Activated naive CD4-positive, alpha-beta T cell treated with anti-CD3 and anti-CD28 coated beads for 36 hours (primary cell): Measurements from ENCODE around the gene RNF175. TPM values are rescaled to one million over a fixed set of nuclear protein-coding genes. Genes with fewer than 3 reads are reported as not detected.

Experiments
- CTCF ChIA-PET: fragments of 350-600 bp; sonication (Branson Sonifier 250); formaldehyde crosslinking; loops from one replicate; lab custom pipeline; 2021; ENCODE audit warnings: antibody characterized with exemption; lab: Charles Lee
- DNase-seq: peaks from one replicate; pipeline ENCODE4 v3.0.0-alpha.2; 2020
- H3K27ac Mint-ChIP-seq: one replicate; pipeline ENCODE4 v1.8.0; 2021; ENCODE audit warnings: mild to moderate bottlenecking, mixed read lengths
- H3K27me3 Mint-ChIP-seq: one replicate; pipeline ENCODE4 v1.8.0; 2021; ENCODE audit warnings: low read depth, mixed read lengths
- H3K36me3 Mint-ChIP-seq: one replicate; pipeline ENCODE4 v1.8.0; 2021; ENCODE audit warnings: low read depth, mixed read lengths
- H3K4me1 Mint-ChIP-seq: one replicate; pipeline ENCODE4 v1.8.0; 2021; ENCODE audit warnings: low read depth, mixed read lengths
- H3K4me3 Mint-ChIP-seq: one replicate; pipeline ENCODE4 v1.8.0; 2021; ENCODE audit warnings: mild to moderate bottlenecking, moderate library complexity, mixed read lengths
- H3K9me3 Mint-ChIP-seq: one replicate; pipeline ENCODE4 v1.8.0; 2021; ENCODE audit warnings: mixed read lengths
- intact Hi-C: fragments of 100-400 bp; cut with micrococcal nuclease; formaldehyde crosslinking; loops from one replicate; pipeline ENCODE4 v1.15.1; 2023
- total RNA-seq, 2 experiments: library from RNA; stranded (reverse); gene quantifications; one replicate each; pipeline ENCODE4 v1.2.3, GENCODE V29; 2021

The RNF175 gene
- total RNA-seq, 2 experiments from 2014 or later, result 1.4 to 1.5 TPM

- Mint-ChIP-seq H3K27ac (no peak overlapping the region), H3K9me3 (peaks cover 4% of the 10 kb centered on the region), H3K4me3 (no peak overlapping the region), H3K27me3 (peaks cover 36% of the 10 kb centered on the region), H3K36me3 (peaks cover 2% of the 10 kb centered on the region), H3K4me1 (peaks cover 1% of the 10 kb centered on the region)
- intact Hi-C loops, result no loop called here
- no peak for DNase-seq
- CTCF ChIA-PET, result interaction anchor here (0.6 to 1.3 kb wide), 2 partner anchors 13 to 472 kb away, joined by 4 read pairs; no protein-coding TSS in a partner anchor
Measured at GRCh38 chr4:153782581-153782980, 22.8 kb upstream of the RNF175 start.

- CTCF ChIA-PET, result interaction anchor here (1.0 to 1.6 kb wide), 3 partner anchors 10 to 718 kb away, joined by 3 to 4 read pairs (median 3); no protein-coding TSS in a partner anchor
- Mint-ChIP-seq H3K27me3 (peaks cover 29% of the 10 kb centered on the region), H3K4me3 (no peak overlapping the region), H3K27ac (no peak overlapping the region), H3K36me3 (peaks cover 2% of the 10 kb centered on the region), H3K9me3 (peaks cover 4% of the 10 kb centered on the region), H3K4me1 (no peaks in the 10 kb centered on the region)
- DNase-seq, result no peak
- intact Hi-C loops, result no loop called here
Measured at GRCh38 chr4:153781717-153782416, 22.0 kb upstream of the RNF175 start.

GRCh38 chr4:153781280-153781679 lies 21.5 kb upstream of the RNF175 start:
- Mint-ChIP-seq H3K4me3 (no peak overlapping the region), H3K9me3 (peaks cover 4% of the 10 kb centered on the region)
- DNase-seq, result no peak

GRCh38 chr4:153780876-153781275 lies 21.1 kb upstream of the RNF175 start:
- Mint-ChIP-seq H3K9me3 (peaks cover 4% of the 10 kb centered on the region), H3K4me1 (no peaks in the 10 kb centered on the region), H3K27me3 (peaks cover 22% of the 10 kb centered on the region), H3K27ac (no peak overlapping the region), H3K36me3 (peaks cover 2% of the 10 kb centered on the region), H3K4me3 (no peak overlapping the region)
- DNase-seq, result no peak
- CTCF ChIA-PET, result interaction anchor here (0.6 to 1.6 kb wide), 3 partner anchors 11 to 1037 kb away, joined by 3 read pairs; no protein-coding TSS in a partner anchor
- intact Hi-C loops, result no loop called here

More at GRCh38 chr4:153781280-153781679, 21.5 kb upstream of the RNF175 start:
- intact Hi-C loops, result no loop called here
- H3K4me1 Mint-ChIP-seq, result no peaks in the 10 kb centered on the region
- CTCF ChIA-PET, result interaction anchor here (0.6 to 1.6 kb wide), 3 partner anchors 11 to 1036 kb away, joined by 3 read pairs; no protein-coding TSS in a partner anchor
- H3K36me3 Mint-ChIP-seq, result peaks cover 2% of the 10 kb centered on the region
- no peak overlapping the region for H3K27ac Mint-ChIP-seq
- peaks cover 25% of the 10 kb centered on the region for H3K27me3 Mint-ChIP-seq

- DNase-seq, result no peak
- peaks cover 20% of the 10 kb centered on the region for H3K27me3 Mint-ChIP-seq
- no peaks in the 10 kb centered on the region for H3K4me1 Mint-ChIP-seq
- no peak overlapping the region for H3K27ac Mint-ChIP-seq
- H3K9me3 Mint-ChIP-seq, result peaks cover 4% of the 10 kb centered on the region
- CTCF ChIA-PET, result interaction anchor here (1.6 kb wide), 1 partner anchor 12 kb away, joined by 3 read pairs; no protein-coding TSS in a partner anchor
- peaks cover 2% of the 10 kb centered on the region for H3K36me3 Mint-ChIP-seq
- intact Hi-C loops, result no loop called here
- H3K4me3 Mint-ChIP-seq, result no peak overlapping the region
Measured at GRCh38 chr4:153780221-153780620, 20.4 kb upstream of the RNF175 start.

- H3K4me1 Mint-ChIP-seq, result no peaks in the 10 kb centered on the region
- intact Hi-C loops, result no loop called here
- no peak overlapping the region for H3K4me3 Mint-ChIP-seq
- H3K27me3 Mint-ChIP-seq, result peaks cover 19% of the 10 kb centered on the region
- H3K9me3 Mint-ChIP-seq, result peaks cover 4% of the 10 kb centered on the region
- H3K27ac Mint-ChIP-seq, result no peak overlapping the region
- H3K36me3 Mint-ChIP-seq, result peaks cover 2% of the 10 kb centered on the region
- DNase-seq, result no peak
- CTCF ChIA-PET, result interaction anchor here (0.5 kb wide), 1 partner anchor 56 kb away, joined by 4 read pairs; no protein-coding TSS in a partner anchor
Measured at GRCh38 chr4:153778383-153778782, 18.6 kb upstream of the RNF175 start.

GRCh38 chr4:153777421-153777820 lies 17.6 kb upstream of the RNF175 start:
- CTCF ChIA-PET, result interaction anchor here (0.6 to 1.0 kb wide), 4 partner anchors 8 to 230 kb away, joined by 3 read pairs; no protein-coding TSS in a partner anchor
- H3K9me3 Mint-ChIP-seq, result peaks cover 4% of the 10 kb centered on the region
- H3K36me3 Mint-ChIP-seq, result peaks cover 2% of the 10 kb centered on the region
- no peak overlapping the region for H3K4me3 Mint-ChIP-seq
- H3K27me3 Mint-ChIP-seq, result peaks cover 20% of the 10 kb centered on the region
- intact Hi-C loops, result no loop called here
- no peak for DNase-seq
- H3K27ac Mint-ChIP-seq, result no peak overlapping the region
- no peaks in the 10 kb centered on the region for H3K4me1 Mint-ChIP-seq

- CTCF ChIA-PET, result interaction anchor here (0.6 to 1.0 kb wide), 4 partner anchors 9 to 231 kb away, joined by 3 read pairs; no protein-coding TSS in a partner anchor
- intact Hi-C loops, result no loop called here
- H3K36me3 Mint-ChIP-seq, result peaks cover 2% of the 10 kb centered on the region
- H3K4me1 Mint-ChIP-seq, result no peaks in the 10 kb centered on the region
- H3K4me3 Mint-ChIP-seq, result no peak overlapping the region
- H3K9me3 Mint-ChIP-seq, result peaks cover 6% of the 10 kb centered on the region
- H3K27me3 Mint-ChIP-seq, result peaks cover 20% of the 10 kb centered on the region
- H3K27ac Mint-ChIP-seq, result no peak overlapping the region
- no peak for DNase-seq
Measured at GRCh38 chr4:153776601-153777000, 16.8 kb upstream of the RNF175 start.

- H3K4me1 Mint-ChIP-seq, result no peaks in the 10 kb centered on the region
- no peak for DNase-seq
- peaks cover under 1% of the 10 kb centered on the region for H3K36me3 Mint-ChIP-seq
- peaks cover 13% of the 10 kb centered on the region for H3K27me3 Mint-ChIP-seq
- no peak overlapping the region for H3K27ac Mint-ChIP-seq
- intact Hi-C loops, result no loop called here
- CTCF ChIA-PET, result no interaction called here
- H3K9me3 Mint-ChIP-seq, result peaks cover 4% of the 10 kb centered on the region
- no peak overlapping the region for H3K4me3 Mint-ChIP-seq
Measured at GRCh38 chr4:153773236-153773690, 13.4 kb upstream of the RNF175 start.

GRCh38 chr4:153771046-153771445 lies 11.2 kb upstream of the RNF175 start:
- H3K27me3 Mint-ChIP-seq, result peaks cover 13% of the 10 kb centered on the region
- H3K9me3 Mint-ChIP-seq, result peaks cover 2% of the 10 kb centered on the region
- H3K27ac Mint-ChIP-seq, result no peak overlapping the region
- no peaks in the 10 kb centered on the region for H3K36me3 Mint-ChIP-seq
- H3K4me3 Mint-ChIP-seq, result no peak overlapping the region
- CTCF ChIA-PET, result interaction anchor here (1.6 kb wide), 1 partner anchor 15 kb away, joined by 8 read pairs; no protein-coding TSS in a partner anchor
- DNase-seq, result no peak
- intact Hi-C loops, result no loop called here
- H3K4me1 Mint-ChIP-seq, result no peaks in the 10 kb centered on the region

- no peak for DNase-seq
- Mint-ChIP-seq H3K4me1 (peaks cover 4% of the 10 kb centered on the region), H3K27me3 (peaks cover 2% of the 10 kb centered on the region), H3K4me3 (no peak overlapping the region), H3K36me3 (no peaks in the 10 kb centered on the region), H3K27ac (no peak overlapping the region), H3K9me3 (peaks cover 2% of the 10 kb centered on the region)
- intact Hi-C loops, result no loop called here
- CTCF ChIA-PET, result no interaction called here
Measured at GRCh38 chr4:153766758-153767157, 6.9 kb upstream of the RNF175 start.

GRCh38 chr4:153765894-153766293 lies 6.1 kb upstream of the RNF175 start:
- no peak for DNase-seq
- Mint-ChIP-seq H3K27me3 (no peaks in the 10 kb centered on the region), H3K27ac (no peak overlapping the region), H3K36me3 (no peaks in the 10 kb centered on the region), H3K4me1 (peaks cover 4% of the 10 kb centered on the region), H3K4me3 (no peak overlapping the region), H3K9me3 (no peaks in the 10 kb centered on the region)
- CTCF ChIA-PET, result interaction anchor here (1.6 kb wide), 1 partner anchor 16 kb away, joined by 6 read pairs; no protein-coding TSS in a partner anchor
- intact Hi-C loops, result no loop called here
